GM19324 (cell line): ENCODE results near the gene PANK4.
"Not testable (repeated sequence)": the region's sequence is repeated elsewhere in the genome, so short reads cannot be mapped to it uniquely, and the experiment has no call there.

Experiments used
- ATAC-seq: cut with Tn5 transposase; IDR thresholded peaks from one replicate; pipeline ENCODE4 v1.9.1; 2021; ENCODE audit warnings: mild to moderate bottlenecking, moderate library complexity; ENCODE audit not compliant: unreplicated experiment, low FRiP score

Gene PANK4

GRCh38 chr1:2469103-2469940, 57.1 kb downstream of the PANK4 start:
- ATAC-seq, result no peak

GRCh38 chr1:2468540-2468939, 57.9 kb downstream of the PANK4 start:
- no peak for ATAC-seq

GRCh38 chr1:2468041-2468472, 58.3 kb downstream of the PANK4 start:
- no peak for ATAC-seq

GRCh38 chr1:2466958-2467554, 59.3 kb downstream of the PANK4 start:
- no peak for ATAC-seq

DNA sequence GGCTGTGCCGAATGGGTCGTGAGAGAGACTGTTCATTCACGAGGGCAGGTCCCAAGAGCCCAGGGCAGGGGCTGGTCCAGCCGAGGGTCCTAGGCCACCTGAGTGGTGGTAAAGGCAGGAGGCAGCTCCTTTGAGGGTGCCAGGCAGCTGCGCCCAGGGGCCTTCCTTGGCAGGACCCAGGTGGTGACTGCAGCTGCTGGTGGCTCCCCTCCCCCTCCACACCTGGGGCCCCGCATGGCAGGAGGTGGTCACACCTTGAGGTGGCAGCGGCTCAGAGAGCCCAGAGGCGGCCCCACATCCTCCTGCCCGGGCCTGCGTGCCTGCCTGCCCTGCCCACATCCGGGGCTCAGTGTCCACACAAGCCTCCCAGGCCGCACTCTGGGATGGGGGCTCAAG, 60.1 kb downstream of the PANK4 start:
- ATAC-seq, result no peak

- no peak for ATAC-seq
Measured at GRCh38 chr1:2465371-2466269, 60.8 kb downstream of the PANK4 start.

DNA sequence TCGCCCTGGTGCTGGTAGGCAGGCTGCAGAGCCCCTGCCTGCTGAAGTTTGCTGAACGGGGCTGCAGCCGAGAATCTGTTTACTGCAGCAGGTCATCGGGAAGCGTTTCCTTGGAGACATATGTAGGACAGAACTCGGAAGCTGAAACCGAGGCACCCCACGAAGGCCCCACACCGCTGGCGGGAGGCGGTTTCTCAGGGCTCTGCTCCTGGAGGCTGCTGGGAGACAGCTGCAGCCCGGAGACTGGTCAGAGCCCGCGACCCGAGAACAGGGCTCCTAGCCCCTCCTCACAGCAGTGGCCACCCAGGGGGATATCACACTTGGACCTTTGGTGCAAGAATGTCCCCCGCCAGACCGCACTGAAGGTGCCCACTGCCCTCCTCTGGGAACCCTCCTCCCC, 63.0 kb downstream of the PANK4 start:
- no peak for ATAC-seq

DNA sequence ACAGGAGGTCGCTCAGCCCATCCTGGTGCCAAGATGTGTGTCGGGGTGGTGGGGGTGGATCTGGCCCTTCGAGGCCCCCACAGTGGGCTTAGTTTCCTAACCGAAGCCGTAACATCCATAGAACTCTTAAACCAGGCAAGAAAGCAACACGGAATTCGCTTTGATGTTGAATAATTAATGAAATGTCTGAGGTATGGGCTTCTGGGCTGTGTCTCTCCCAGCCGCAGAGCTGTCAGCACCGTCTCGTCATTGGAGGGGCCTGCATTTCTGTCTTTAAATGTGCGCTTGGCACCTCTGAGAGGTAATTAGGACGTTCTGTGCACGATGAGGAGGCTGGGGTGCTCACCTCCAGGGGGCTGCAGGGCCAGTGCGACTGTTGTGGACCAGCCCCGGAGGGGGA, 63.6 kb downstream of the PANK4 start:
- no peak for ATAC-seq

DNA sequence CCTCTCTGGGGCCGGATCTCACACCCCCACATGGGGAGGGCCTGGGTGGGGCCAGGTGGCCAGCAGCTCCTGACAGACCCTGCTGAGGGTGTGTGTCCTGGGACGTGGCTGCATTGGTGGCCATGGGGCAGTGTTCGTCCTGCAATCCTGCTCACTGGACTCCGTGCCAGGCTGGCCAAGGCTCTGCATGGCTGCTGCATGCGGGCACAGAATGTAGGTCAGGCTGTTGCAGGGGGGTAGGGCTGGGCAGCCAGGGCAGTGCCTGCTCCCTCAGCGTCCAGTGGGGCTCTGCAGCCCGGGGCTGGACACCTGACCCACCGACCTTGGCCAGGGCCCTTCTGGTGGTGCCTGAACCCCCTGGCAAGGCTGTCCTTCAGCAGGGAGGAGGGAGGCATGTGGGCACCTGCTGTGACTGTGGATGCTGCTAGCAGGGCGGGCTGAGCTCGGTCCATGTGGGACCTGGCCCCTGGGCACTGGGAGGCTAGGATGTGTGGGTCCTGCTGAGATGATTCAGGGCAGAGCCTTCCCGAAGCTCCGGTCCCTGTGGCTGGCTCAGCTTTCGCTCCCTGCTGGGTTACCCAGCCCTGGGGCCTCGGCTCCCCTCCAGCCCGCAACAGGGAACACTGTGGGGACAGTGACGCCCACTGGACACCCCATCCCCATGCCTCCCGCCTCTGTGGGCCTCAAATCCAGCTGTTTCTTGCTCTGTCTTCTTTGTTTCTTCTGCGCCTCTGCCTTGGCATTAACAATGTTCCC, 65.2 kb downstream of the PANK4 start:
- ATAC-seq, result no peak

DNA sequence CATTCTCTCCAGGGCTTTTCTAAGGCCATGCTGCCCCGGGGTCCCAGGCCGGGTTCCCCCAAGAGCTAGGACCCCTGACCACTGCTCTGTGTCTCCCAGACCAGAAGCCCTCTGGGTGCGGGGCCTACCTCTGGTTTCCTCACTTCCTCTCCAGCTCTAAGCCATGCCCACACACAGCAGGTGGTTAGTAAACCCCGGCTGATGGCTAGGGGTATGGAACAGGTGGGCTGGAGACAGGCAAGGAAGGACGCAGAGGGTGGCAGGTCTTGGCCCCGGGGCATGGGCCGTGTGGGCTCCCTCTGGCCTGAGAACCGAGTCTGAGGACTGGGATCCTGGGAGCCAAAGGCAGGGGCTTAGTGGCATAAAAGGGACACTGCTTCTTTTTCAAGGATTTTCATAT, 66.2 kb downstream of the PANK4 start:
- ATAC-seq, result no peak

- ATAC-seq, result no peak
Measured at GRCh38 chr1:2459757-2460156, 66.6 kb downstream of the PANK4 start.

GRCh38 chr1:2459102-2459753, 67.2 kb downstream of the PANK4 start:
- not testable (repeated sequence) for ATAC-seq

- no peak for ATAC-seq
Measured at GRCh38 chr1:2458687-2459086, 67.7 kb downstream of the PANK4 start.
